Body of pancreas (tissue), 4 donors: ENCODE measurements around the gene AQR.

ENCODE experiments used
- CTCF ChIP-seq, 7 experiments: fragments of 450-650 bp in 4 of 7; fragments of 200-600 bp in 3 of 7; sonication (generic) in 3 of 7; IDR thresholded peaks; one replicate each; pipeline ENCODE4 v1.5.1; 2016 to 2019; ENCODE audit warnings: antibody characterized with exemption in 7 of 7
- POLR2A ChIP-seq, 3 donors: fragments of 450-650 bp; IDR thresholded peaks; one replicate each; pipeline ENCODE4 v1.6.1; 2016; ENCODE audit warnings: antibody characterized with exemption in 3 of 3, mild to moderate bottlenecking in 2 of 3

DNA sequence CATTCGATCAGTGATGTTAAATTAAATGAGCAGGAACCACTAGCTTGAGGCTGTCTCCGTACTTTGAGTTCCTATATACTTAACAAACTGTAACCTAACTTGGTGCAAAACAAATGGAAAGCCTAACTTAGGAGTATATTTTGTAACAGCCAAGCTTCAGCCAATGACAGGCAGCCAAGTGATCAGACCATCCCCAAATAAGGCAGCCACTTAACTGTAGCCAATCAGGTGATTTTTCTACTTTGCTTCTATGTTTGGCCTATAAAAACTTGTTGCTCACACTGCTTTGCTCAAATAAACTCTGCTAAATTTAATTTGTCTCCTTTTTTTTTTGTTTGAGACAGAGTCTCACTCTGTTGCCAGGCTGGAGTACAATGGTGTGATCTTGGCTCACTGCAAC, 37.9 kb upstream of the AQR start:
- TF ChIP-seq POLR2A (IDR thresholded peaks at IDR 0.05) (no peak), CTCF (IDR thresholded peaks at IDR 0.05) (no peak)
